Measurements from ENCODE around the gene OR5B12.
"Not testable (repeated sequence)": the region's sequence is repeated elsewhere in the genome, so short reads cannot be mapped to it uniquely, and the experiment has no call there.

Gene OR5B12
- total RNA-seq, result 0 to 0.07 (median 0.05) reads per million in 3 experiments

DNA sequence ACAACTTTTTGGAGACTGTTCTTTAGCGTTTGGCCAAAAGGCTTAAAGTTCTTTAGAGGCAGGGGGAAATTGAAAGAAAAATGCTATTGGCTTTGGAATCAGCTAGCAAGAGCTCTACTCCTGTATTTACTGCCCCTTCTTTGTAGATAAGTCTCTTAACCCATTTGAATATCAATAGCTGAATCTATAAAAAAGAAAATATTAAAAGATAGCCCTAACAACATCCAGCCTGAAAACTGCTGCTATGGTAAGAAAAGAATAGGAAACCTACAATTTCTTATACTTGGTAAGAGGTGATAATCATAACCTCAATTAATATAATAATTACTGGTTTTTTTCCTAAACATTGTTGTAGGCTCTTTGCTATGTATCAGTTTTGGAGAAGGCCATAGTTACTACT is at the start of gene OR5B12:
TSS of gene OR5B12 (minus strand) at position 101 of the 400 bp plus-strand sequence. CDS start 2,085 bp downstream, outside the sequence.
- DNase-seq, result no peak

DNA sequence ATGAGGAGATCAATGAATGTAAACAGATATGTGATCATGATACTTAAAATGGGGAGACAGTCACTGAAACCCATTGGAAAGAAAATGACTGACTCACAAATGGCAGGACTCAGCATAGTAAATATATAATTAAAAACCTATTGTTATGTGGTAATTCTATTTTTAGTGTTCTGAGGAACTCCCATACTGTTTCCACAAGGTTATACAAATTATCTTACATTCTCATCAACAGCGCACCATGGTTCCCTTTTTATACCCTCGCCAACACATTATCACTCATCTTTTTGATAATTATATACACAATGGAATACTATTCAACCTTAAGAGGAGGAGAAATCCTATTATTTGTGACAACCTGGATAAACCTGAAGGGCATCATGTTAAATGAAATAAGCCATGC is 48.8 kb upstream of the OR5B12 start:
- no peak for DNase-seq

DNA sequence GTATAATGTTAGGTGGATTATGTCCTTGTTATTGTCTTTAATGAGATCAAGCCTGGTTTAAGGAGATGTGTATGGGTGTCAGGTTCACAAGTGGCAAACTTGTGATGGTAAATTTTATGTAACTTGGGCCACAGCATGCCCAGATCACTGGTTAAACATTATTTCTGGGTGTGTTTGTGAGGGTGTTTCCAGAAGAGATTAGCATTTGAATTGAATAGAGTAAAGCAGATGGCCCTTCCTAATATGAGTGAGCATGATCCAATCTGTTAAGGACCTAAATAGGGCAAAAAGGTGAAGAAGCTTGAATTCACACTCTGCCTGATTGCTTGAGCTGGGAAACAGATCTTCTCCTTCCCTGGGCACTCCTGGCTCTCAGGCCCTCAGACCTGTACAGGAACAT is 45.1 kb upstream of the OR5B12 start:
- no peak for DNase-seq

DNA sequence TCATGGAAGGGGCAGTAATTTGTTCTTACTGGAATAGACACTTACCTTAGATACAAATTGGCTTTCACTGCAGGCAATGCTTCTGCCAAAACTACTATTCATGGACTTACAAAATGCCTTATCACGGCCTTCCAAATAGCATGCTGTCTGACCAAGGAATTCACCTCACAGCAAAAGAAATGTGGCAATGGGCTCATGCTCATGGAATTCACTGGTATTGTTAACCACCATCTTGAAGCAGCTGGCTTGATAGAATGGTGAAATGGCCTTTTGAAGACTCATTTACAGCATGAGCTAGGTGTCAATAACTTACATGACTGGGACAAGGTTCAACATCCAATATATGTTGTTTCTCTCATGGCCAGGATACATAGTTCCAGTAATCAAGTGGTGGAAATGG is 43.9 kb upstream of the OR5B12 start:
- DNase-seq, result no peak

DNA sequence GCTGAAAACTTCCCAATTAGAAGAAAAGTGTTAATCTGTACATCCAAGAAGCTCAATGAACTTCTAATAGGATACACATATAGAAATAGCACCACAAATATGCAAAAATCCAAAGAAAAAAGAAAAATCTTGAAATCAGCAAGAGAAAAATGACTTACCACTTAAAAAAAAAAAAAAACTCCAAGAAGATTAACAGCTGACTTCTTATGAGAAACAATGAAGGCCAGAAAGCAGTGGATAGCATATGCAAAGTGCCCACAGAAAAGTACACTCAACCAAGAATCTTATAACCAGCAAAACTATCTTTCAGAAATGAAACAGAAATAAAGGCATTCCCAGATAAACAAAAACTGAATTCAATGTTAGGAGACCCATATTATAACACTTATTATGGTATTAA is 29.9 kb upstream of the OR5B12 start:
- DNase-seq, result no peak

DNA sequence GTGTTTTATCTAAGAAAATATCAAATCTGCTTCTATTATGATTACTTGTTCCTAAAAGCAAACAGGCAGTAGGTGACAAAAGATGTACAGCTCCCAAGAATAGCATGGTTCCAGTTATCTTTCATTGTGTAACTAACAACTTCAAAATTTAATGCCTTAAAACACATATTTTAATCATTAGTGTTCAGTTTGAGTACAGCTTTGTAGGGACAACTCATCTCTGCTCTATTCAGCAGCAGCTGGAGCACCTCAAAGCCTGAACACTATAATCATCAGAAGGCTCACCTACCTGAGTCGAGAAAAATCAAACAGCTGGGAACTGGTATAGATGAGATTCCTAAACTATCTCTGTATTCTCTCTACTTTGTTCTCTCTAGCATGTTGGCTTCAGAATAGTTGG is 24.3 kb upstream of the OR5B12 start:
- no peak for DNase-seq

DNA sequence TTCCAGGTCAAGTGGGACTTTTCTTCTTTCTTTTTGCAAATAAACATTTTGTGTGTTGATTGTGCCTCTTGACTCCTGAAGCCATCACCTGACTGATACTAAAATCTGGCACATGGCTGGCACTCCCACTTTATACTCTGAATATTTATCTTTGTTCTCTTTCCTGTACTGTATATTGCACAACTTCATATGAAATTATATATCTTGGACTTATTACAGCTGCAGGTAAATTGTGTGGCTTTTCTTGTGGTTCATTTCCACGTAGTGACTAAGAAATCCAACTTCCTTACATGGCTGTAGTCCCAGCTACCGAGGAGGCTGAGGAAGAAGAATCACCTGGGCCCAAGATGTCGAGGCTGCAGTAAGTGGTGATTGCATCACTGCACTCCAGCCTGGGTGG is 23.7 kb upstream of the OR5B12 start:
- no peak for DNase-seq

DNA sequence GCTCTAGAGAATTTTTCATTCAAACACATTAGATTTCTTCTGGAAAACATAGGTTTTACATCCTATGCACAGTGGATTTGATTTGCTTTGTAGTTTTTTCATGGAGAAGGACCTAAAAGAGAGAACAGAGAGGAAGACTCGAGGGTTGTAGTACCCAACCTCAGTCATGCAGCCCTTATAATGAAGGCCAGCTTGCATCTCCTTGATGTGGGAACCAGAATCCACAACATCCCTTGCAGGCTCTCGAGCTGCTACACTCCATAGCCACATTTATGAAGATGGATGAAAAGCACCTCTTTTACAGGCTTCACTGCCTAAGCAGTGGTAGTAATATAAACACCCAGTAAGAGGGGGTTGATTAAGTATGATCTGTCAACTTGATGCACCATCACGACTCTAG is 9.5 kb upstream of the OR5B12 start:
- no peak for DNase-seq

DNA sequence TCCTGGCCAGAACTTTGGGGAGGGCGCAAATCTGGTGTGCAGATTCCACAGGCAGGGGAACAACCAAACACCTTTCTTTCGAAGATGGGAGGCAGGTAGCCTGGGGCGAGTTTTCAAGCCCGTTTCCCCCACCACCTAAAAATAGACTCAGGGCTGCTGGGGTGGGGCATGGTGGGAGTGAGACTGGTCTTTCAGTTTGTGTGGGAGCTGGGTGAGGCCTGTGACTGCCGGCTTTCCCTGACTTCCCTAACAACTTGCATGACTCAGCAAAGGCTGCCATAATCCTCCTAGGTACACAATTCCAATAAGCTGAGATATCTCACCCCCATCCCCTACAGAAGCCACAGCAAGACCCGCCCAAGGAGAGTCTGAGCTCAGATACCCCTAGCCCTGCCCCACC is 4.3 kb upstream of the OR5B12 start:
- no peak for DNase-seq

DNA sequence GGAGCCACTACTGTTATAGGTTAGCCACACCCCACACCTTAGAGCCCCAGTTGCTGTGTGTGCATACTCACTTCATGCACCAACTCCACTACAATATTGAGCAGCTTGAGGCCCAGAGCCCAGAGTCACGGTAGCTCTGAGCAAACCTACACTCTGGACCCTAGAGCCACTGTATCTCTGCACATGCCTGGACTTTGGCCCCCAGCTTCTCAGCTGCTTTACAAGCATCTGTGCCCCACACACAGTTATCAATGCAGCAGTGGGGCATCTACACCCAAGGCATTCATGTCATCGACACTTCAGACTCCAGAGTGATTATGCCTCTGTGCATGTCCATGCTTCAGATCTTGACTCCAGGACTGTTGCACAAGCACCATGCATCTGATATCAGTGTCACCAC is 2.3 kb upstream of the OR5B12 start:
- no peak for DNase-seq

DNA sequence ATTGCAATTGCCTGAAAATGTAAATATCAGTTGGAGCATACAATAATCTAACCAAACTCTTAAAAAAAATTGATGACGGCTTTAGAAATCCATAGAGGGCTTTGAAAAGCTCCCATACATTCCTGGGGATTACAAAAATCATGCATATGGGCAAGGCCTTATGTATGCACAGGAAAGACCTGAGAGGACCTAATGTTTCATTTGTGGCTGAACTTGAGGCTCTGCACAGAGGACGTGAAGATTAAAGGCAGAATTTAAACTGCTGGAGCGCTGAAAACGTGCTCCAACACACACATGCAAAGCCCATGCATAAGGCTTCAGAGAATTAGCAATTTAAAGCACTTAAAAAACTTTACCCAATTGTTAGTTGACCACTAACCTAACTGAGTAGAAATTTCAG is 3.5 kb downstream of the OR5B12 start:
- no peak for DNase-seq

DNA sequence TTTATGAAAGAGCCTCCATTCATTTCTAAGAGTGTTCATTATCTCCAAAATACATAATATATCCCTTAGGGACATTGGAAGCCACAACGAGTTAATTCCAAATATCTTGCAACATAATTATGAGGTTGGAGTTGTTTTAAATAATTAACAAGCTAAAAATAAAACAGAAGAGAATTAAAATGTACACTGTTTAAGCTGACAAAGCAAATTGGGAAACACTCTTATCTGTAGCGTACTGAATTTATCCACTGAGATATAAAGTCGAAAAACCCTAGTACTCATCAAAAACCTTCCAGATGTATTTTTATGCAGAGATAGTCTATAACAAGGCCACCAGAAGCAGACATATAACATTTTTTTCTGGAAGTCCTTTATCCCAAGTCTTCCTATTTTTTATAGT is 7.8 kb downstream of the OR5B12 start:
- DNase-seq, result no peak

DNA sequence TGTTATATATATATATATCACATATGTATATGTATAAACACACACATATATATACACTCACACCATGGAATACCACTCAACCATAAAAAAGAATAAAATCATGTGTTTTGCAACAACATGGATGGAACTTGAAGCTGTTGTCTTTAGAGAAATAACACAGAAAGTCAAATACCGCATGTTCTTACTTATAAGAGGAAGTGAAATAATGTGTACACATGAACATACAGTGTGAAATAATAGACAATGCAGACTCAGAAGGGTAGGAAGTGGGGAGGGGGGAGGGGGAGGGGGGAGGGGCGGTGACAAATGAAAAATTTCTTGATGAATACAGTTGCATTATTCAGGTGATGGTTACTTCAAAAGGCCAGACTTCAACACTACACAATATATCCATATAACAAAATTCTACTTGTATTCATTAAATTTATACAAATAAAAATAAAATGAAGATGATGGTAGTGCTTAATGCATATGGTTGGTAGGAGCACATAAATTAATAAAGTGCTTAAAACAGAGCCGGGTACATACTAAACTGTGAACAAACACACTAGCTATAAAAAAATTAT is 8.3 kb downstream of the OR5B12 start:
- DNase-seq, result no peak

DNA sequence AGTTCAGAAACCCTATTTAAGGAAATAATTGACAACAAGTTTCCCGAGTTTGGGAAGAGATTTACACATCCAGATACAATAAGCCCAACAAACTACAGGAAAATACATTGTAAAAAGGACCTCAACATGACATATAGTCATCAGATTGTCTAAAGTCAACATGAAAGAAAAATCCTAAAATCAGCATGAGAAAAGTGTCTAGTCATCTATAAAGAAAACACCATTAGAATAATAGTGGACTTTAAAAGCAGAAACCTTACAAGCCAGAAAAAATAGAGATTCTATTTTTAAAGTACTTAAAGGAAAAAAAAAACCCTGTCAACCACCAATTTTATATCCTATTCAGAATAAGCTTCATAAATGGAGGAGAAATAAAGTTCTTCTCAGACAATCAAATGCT is 12.8 kb downstream of the OR5B12 start:
- no peak for DNase-seq

DNA sequence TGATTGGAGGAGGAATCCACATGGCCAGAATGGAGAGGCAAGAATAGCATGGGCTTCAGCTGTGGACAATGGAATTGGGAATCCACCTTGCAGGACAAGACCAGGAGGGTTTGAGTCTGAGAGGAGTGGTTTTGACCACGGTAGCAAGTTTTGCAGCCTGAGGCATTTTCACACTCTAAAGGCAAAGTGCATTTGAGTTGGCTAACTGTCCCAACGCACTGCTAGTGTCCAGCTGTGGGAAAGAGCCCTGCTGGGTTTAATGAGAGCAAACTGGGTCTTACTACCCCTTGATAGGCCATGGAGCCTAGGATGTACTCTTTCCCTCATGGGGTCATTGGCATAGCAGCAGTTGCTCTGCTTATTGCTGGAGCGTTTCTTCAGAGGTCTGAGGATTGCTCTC is 14.0 kb downstream of the OR5B12 start, which contains the start of gene OR5B2:
TSS of gene OR5B2 (minus strand) at position 101 of the 400 bp plus-strand sequence. CDS start 4,860 bp downstream, outside the sequence.
- no peak for DNase-seq

DNA sequence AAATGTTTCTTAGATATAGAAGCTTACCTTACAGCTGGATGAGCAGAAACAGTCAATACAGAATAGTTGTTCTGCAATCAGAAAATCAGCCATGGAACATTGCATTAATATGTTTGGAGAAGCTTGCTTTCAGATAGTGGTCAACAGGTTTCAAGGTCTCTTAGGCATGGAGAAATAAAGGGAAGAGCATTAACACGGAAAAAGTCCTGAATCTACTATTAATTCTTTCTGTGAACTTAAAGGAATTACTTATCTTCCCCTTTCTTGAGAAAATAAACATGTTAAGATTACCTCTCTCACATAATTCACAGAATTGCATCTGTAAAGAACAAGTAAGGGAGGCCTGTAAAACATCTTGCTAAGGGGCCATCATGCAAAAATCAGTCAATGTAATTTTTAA is 35.3 kb downstream of the OR5B12 start, which contains the start of gene OR5B3:
TSS of gene OR5B3 (minus strand) at position 101 of the 400 bp plus-strand sequence. CDS start 3,465 bp downstream, outside the sequence.
- DNase-seq, result no peak

DNA sequence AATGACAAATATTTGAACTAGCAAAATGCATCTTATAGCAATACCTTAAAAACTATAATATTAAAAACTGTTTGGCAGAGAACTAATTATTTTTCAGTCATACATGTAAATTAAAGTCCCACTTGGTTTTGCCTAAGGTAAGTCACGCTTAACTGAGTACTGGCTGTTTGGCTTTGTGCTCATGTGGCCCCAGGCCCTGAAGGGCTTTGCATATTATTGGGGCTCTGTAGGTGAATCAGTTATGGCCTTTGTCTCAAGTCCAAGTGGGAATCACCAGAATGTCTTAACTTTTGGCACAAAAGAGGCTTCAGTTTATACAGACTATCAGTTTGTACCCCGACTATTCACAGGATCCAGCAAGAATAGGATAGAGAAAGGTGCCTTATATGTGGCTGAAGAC is 42.4 kb downstream of the OR5B12 start:
- not testable (repeated sequence) for DNase-seq

DNA sequence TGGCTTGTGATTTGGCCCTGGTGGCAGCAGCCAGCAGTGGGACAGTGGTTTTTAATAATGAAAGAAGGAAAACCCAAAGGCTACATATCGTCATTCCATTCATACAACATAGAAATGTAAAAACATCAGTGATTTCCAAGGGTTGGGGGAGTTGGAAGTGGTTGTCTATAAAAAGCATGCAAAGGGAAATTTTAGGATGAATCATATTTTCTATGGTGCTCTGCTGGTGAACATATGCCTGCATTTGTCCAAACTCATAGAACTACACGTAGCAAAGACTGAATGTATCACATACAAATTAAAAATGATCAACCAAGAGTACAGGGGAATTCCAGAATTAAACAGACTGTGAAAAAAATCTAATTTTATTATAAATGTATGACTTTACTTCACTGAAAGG is 46.5 kb downstream of the OR5B12 start:
- no peak for DNase-seq

DNA sequence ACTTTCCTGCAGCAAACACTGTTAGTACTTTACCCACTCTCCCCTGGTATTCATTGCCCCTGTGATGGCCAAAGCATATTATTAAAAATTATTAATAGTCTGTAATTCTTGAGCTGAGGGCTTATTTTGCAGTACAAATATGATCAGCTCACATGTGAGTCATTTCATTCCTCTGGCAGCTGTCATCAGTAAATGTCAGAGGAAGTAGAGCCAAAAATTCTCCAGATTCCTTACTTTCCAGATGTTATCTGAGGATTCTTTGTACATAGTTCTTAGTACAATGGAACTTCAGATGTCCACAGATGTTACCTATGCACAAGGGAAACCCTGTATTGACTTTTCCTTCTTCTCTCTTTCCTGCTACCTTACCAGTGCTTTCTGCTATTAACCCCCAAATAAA is 47.8 kb downstream of the OR5B12 start:
- no peak for DNase-seq

DNA sequence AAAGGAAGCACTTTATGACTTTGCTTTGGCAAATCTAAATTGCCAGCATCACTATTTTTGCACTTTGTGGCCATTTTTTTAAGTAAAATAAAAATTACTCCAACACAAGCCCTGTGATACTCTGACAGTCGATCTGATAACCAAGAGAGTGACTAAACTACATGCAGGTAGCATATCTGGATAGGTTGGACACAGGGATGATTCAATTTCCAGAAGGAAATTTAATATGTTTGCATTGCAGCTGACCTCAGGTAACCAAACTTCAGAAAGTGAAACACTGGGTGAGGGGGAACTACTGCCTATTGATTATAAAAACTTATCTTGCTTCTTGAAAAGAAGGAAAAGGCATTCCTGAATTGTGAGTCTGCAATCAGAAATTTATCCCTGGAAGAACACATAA is 49.3 kb downstream of the OR5B12 start:
- no peak for DNase-seq

DNA sequence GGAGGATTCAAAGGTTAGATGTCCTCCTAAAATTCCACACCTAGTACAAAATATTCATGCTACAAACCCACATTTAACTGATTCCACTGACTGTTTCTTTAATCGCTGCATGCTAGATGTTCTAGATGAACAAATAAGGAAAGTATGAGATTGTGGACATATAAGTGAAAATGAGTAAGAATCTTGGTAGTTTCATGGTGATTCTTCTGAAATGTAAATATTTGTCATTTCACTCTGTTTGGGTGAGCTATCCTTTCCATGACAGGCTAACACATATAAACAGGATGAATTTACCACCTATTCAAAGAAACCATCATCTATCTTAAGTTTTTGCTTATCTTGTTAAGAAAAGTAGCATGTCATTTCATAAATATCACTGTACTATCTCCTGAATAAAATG is 50.2 kb downstream of the OR5B12 start:
- DNase-seq, result no peak

DNA sequence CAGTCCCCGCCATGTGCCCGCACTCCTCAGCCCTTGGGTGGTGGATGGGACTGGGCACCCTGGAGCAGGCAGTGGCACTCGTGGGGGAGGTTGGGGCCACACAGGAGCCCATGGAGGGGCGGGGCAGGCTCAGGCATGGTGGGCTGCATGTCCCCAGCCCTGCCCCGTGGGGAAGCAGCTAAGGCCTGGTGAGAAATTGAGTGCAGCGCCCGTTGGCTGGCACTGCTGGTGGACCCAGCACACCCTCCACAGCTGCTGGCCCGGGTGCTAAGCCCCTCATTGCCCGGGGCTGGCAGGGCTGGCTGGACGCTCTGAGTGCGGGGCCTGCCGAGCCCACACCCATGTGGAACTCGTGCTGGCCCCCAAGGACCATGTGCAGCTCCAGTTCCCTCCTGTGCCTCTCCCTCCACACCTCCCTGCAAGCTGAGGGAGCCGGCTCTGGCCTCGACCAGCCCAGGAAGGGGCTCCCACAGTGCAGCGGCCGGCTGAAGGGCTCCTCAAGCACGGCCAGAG is 51.4 kb downstream of the OR5B12 start:
- no peak for DNase-seq
